ENCODE data around the gene SECTM1. TPM values are rescaled to one million over a fixed set of nuclear protein-coding genes. Genes with fewer than 3 reads are reported as not detected.

SECTM1 gene
- total RNA-seq, 4 donors from 2014 or later, result 19.8 to 35.5 (median 30.7) TPM

DNA sequence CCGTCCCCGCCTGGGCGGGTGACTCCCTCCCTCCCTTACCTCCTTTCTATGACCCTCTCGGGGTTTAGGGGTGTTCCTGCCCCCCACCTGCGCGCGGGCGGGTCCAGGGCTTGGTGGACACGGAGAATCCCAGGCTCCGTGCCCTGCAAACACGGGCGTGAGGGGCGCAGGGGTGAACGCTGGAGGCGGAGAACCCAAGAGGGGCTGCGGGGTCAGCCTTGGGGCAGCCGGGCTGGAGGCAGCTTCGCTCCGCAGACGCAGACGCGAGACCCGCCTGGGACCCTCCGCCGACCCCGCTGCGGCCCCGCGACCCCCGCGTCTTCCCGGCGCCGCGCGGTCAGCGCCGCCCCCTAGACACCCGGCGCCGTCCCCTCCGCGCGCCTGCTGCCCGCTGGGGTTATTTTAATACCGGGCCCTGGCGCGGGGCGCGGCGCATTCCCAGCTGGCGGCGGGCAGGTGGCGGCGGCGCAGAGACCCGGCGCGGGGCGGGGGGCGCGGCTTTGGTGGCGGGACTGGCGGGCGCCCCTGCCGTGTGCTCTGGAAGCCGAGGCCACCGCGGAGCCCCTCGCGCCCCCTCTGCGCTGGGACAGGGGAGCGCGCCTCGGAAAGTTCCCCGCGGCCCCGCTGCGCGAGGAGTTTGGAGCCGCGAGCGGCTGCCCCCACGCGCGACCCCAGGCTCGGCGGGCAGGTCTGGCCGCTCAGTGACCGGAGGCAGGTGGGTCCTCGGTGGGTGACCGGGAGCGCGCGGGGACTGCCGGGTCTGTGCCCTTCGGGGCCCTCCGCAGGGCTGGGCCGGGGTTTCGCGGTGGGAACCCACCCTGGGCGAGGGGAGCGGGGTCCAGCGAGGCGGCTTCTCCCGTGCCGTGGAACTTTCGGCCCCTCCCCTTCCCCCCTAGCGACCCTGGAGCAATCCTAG is 38.0 kb upstream of the SECTM1 start, which contains the start of gene UTS2R:
TSS of gene UTS2R (plus strand) at position 433 of the 916 bp plus-strand sequence. CDS start 2,560 bp downstream, outside the sequence.
- ATAC-seq (ENCODE audit: low FRiP score) (no peak), DNase-seq (ENCODE audit: low spot score) (no peak)
- no peak for TF ChIP-seq CTCF (IDR thresholded peaks at IDR 0.05)

DNA sequence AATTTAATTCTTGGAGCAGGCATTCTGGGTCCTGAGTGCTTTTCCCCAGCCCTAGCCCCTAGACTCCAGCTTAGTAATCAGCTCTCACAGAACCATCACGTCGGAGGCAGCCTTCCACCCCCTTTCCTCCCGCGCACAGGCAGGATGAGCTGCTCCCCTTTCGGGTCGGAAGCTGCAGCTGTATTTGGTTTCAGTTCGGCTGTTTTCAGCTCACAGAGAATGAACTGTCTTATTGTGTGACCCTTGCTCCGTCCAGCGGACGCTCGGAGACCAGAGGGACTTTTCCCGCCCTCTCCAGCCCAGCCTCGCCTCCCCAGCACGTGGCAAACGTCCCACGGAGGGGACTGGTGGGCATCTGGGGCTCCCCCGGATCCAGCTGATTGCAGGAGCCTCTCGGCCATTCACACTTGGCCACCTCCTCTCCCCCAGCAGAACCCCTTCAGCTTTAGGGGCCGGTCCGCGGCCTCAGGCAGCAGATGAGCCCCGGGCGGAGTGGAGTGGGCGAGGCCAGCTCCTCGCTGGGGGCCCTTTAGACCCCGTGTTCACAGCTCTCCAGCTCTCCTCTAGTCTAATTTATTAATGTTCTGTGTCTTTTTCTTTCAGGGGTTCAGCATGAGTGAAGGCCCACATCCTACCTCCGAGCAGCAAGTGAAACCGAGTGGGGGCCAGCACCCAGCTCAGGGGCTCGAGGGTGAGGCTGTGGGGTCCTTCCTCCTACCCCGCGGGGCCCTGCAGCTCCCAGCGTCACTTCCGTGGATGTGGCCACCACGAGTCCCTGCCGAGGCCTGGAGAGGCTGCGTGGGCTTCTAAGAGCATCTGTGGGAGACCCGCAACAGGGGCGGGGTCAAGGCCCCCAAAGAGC is 37.1 kb upstream of the SECTM1 start:
- TF ChIP-seq CTCF (IDR thresholded peaks at IDR 0.05), result no peak
- DNase-seq (ENCODE audit: low spot score) (no peak), ATAC-seq (ENCODE audit: low FRiP score) (no peak)

DNA sequence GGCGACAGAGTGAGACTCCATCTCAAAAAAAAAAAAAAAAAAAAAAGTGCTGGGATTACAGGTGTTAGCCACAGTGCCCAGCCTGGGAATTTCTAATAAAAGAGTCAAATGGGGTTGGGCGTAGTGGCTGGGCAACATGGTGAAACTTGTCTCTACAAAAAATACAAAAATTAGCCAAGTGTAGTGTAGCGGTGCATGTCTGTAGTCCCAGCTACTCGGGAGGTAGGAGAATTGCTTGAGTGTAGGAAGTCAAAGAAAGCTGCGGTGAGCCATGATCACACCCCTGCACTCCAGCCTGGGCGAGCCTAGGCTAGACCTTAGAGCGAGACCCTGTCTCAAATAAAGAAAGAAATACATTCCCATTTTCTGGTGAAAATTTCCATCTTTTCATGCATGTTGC is 35.6 kb upstream of the SECTM1 start:
- DNase-seq (ENCODE audit: low spot score), result no peak
- no peak for TF ChIP-seq CTCF (IDR thresholded peaks at IDR 0.05)
- no peak for ATAC-seq (ENCODE audit: low FRiP score)

- ATAC-seq (ENCODE audit: low FRiP score), result no peak
- no peak for TF ChIP-seq CTCF (IDR thresholded peaks at IDR 0.05)
- DNase-seq (ENCODE audit: low spot score), result no peak
These were observed 34.4 kb upstream of the SECTM1 start for GRCh38 chr17:82367724-82368524.

GRCh38 chr17:82366749-82367148 is 33.2 kb upstream of the SECTM1 start:
- no peak for TF ChIP-seq CTCF (IDR thresholded peaks at IDR 0.05)
- no peak for ATAC-seq (ENCODE audit: low FRiP score)
- no peak for DNase-seq (ENCODE audit: low spot score)

DNA sequence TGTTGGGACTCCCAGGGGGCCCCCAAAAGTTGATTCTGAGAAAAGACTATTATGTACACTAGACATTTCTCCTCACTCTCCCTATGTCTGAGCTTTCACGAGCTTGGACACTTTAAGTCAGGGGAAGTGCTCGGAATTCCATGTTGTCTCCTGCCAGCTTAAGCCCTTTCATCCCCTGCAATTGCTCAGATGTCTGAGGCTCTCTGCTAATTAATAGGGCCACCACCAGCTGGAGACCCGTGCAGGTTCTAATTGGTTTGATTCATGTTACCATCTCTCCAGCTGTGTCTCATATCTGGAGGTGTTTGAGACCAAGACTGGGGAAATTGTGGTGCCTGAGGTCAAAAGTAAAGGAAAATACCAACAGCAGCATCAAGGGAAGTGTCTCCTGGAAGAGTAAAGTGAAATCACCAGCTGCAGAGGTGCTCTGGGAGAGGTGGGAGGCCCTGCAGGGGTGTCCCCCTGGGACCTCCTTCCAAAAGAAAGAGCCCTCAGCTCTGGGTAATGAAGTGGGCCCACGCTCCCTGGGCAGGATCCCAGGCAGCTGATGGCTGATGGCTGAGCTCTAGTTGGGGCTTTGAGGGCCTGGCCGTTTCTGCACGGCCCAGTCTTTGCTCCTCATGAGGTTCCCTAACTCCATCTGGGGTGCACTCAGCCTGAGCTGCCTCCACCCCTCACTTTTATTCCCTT is 32.2 kb upstream of the SECTM1 start:
- DNase-seq (ENCODE audit: low spot score), result no peak
- TF ChIP-seq CTCF (IDR thresholded peaks at IDR 0.05), result no peak
- ATAC-seq (ENCODE audit: low FRiP score), result no peak

Measured in omental fat pad (tissue), 4 donors.